OCI-M2 (cell line): ENCODE measurements around the gene CIRBP.

Source experiments
- DNase-seq: peaks from one replicate; lab custom pipeline; 2025; ENCODE audit not compliant: unreplicated experiment; lab: John Stamatoyannopoulos, UW

Gene CIRBP

GRCh38 chr19:1230783-1231489 is 38.2 kb upstream of the CIRBP start:
- no peak for DNase-seq

DNA sequence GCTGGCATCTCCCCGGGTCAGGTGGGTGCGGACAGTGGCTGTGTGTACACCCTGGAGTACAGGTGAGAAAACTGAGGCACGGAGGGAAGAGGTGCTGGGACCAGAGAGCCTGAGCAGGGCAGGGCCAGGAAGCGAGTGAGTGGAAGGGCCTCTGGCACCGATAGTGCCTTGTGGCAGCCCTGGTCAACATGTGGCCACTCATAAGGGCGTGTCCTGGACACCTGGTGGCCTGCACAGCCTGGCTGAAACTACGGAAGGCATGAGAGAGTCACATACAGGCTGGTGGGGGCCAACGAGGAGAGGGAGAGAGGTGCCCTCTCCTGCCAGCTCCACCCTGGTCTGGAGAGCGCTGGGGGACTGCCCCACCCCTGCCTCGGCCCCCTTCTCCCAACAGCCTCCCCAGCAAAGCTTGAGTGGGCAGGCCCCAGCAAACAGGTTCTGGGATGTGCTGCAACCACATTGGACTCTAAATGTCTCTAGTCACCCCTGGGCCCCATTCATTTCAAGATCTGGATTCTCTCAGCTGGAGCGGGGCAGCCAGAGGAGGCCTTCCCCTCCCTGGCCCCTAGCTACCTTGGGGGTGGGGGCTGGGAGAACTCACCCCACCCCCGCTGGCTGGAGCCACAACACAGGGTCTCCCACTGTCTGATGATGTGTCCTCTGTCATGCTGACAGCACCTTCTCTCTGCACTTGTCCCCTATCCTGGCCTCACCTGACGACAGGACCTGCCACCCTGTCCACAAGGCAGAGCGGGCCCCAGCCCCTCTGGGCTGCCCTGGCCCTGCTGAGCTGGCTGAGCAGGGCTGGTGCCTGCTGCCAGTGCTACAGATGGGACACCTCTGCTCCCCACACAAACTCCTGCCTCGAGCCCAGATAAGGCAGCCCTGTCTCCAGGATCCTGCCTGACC is 37.1 kb upstream of the CIRBP start:
- DNase-seq: no peak

- no peak for DNase-seq
Measured at GRCh38 chr19:1232652-1233072, 36.5 kb upstream of the CIRBP start.

- no peak for DNase-seq
Measured at GRCh38 chr19:1233115-1233667, 35.9 kb upstream of the CIRBP start.

- no peak for DNase-seq
Measured at GRCh38 chr19:1234051-1234954, 34.8 kb upstream of the CIRBP start.

DNA sequence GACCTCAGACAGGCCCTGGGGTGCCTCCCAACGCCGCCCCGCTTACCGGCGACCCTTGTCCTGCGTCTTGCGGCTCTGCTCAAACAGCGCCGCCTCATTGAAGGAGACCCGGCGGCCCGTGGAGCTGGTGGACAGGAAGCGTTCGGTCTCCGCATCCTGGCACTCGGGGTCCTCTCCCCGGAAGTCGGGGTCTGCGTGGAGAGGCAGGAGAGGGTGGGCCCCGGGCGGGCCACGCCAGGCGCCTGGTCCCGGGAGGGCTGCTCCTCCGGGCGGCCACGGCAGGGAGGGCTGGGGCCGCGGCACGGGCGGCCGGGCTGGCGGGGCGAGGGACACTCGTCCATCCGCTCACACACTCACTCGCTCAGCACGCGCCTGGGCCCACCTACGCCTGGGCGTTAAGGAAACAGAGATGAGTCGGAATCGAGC is 34.2 kb upstream of the CIRBP start:
- no peak for DNase-seq

- DNase-seq: no peak
Measured at GRCh38 chr19:1235625-1236538, 33.2 kb upstream of the CIRBP start.

DNA sequence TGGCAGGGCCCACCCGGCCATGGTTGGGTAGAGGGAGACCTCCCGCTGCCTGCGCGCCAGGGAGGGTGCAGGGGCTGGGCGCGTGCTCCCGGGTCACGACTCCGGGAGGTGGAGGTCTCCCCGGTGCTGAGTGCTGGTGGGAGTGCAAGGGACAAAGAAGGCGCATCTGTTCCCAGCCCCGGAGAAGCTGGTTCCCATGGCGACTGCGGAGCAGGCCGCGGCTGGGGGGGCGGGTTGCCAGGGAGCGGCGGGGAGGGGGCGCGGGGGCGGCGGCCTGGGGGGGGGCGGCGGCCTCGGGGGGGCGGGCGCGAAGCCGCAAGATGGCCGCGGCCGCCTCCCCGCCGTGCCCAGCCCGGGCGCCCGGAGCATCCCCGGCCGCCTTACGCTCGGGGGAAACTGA is 32.6 kb upstream of the CIRBP start:
- no peak for DNase-seq

GRCh38 chr19:1237027-1237659 is 32.0 kb upstream of the CIRBP start:
- DNase-seq: no peak

GRCh38 chr19:1237754-1238368 is 31.3 kb upstream of the CIRBP start, which contains the start of gene CBARP:
Gene CBARP (minus strand): TSS chr19:1238005. CDS start chr19:1236100, 1,905 bp downstream.
- no peak for DNase-seq

- no peak for DNase-seq
Measured at GRCh38 chr19:1238369-1239303, 30.5 kb upstream of the CIRBP start.

- no peak for DNase-seq
Measured at GRCh38 chr19:1239420-1239795, 29.7 kb upstream of the CIRBP start.

DNA sequence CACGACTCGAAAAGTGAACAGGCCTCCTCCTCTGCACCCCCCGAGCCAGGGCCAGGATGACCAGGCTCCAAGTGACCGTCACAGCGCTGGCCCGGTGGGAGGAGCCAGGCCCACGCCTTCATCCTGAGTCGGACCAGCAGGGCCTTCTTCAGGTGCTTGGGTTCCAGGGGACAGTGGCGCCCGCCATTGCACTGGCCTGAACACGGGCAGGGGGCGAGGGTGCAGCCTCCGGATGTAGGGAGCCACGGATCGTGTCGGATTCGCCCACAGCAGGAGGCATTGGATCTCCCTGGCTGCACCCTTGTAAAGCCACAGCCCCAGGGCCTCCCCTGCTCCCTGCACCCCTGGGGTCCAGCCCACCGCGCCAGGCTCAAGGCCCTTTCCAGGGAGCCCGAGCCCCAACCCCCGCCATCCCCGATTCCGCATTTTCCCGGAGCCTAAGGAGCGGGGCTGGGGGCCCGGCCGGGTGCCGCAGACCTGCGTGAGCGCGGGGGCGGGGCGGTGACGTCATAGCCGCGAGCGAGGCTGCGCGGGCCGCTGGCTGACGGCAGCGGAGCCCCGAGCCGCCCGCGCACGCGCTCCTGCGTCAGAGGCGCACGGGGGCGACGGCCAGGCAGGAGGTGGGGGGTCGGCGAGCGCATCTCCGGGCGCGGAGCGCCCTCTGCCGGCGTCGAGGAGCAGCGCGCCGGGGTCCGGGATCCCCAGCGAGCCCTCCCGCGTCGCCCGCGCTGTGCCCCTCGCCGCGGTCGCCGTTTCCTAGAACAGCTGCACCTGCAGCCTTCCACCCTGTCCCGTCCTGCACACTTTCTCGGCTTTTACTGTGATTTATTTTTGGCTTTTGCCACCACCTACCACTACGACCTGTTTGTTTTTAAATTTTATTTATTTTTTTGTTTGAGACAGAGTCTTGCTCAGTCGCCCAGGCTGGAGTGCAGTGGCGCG is 29.1 kb upstream of the CIRBP start:
- DNase-seq: no peak

- no peak for DNase-seq
Measured at GRCh38 chr19:1240925-1241324, 28.2 kb upstream of the CIRBP start.

DNA sequence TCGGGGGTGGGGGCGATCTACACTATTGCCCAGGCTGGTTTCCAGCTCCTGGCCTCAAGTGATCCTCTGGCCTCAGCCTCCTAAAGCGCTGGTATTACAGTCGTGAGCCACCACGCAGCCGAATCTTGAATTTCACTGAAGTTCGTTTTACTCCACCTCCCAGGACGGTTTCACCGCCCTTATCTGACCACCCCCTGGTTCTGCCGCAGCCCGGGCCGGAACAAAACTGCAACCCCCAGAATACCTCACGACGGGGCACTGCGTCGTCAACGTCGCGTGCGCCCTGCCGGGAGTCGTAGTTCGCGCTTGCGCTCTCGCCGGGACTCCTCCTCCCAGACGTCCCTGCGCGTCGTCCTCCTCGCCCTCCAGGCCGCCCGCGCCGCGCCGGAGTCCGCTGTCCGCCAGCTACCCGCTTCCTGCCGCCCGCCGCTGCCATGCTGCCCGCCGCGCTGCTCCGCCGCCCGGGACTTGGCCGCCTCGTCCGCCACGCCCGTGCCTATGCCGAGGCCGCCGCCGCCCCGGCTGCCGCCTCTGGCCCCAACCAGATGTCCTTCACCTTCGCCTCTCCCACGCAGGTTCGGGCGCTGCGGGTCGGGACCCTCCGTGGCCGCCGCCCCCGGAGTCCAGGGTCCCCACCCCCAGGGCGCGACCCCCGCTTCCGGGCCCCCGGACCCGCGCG is 27.6 kb upstream of the CIRBP start, which contains the start of gene ATP5F1D:
Gene ATP5F1D, plus strand, starts transcription at position 335 of the 679 bp plus-strand sequence. Its CDS starts 100 bp downstream, at position 435.
- peak; percentile 40 for DNase-seq
